SJSA1 (cell line): ENCODE measurements around the gene RCAN1. TPM values are rescaled to one million over a fixed set of nuclear protein-coding genes. Genes with fewer than 3 reads are reported as not detected.
A peak's percentile ranks its signal among the peaks of the same experiment; 100 is the strongest.
"Not testable (repeated sequence)": the region's sequence is repeated elsewhere in the genome, so short reads cannot be mapped to it uniquely, and the experiment has no call there.

Experiments used
- DNase-seq, 2 experiments: peaks; one replicate each; pipeline ENCODE4 v3.0.0-alpha.2; 2015 to 2020; ENCODE audit warnings: low spot score in 2 of 2, low read depth in 1 of 2
- H3K27ac ChIP-seq: fragments of 250-450 bp; sonication (Bioruptor Pico); 2 replicates; pipeline ENCODE4 v1.5.1; 2020; ENCODE audit warnings: mild to moderate bottlenecking, moderate library complexity
- H3K27me3 ChIP-seq: fragments of 250-450 bp; sonication (Bioruptor Pico); replicated peaks from 2 replicates; pipeline ENCODE4 v1.5.1; 2020; ENCODE audit warnings: mild to moderate bottlenecking, moderate library complexity
- H3K36me3 ChIP-seq: fragments of 250-450 bp; sonication (Bioruptor Pico); 2 replicates; pipeline ENCODE4 v1.5.1; 2020; ENCODE audit warnings: mild to moderate bottlenecking
- H3K4me1 ChIP-seq: fragments of 250-450 bp; sonication (Bioruptor Pico); replicated peaks from 2 replicates; pipeline ENCODE4 v1.6.1; 2021; ENCODE audit warnings: mild to moderate bottlenecking
- H3K4me3 ChIP-seq: fragments of 250-450 bp; sonication (Bioruptor Pico); 2 replicates; pipeline ENCODE4 v1.5.1; 2020; ENCODE audit warnings: mild to moderate bottlenecking
- H3K9me3 ChIP-seq: fragments of 250-450 bp; sonication (Bioruptor Pico); replicated peaks from 2 replicates; pipeline ENCODE4 v1.5.1; 2020; ENCODE audit warnings: mild to moderate bottlenecking
- total RNA-seq: library from RNA; depleted of rRNA; stranded (reverse); fragments of >200 nt; shearing (Covaris generic); gene quantifications from 2 replicates; pipeline ENCODE4 v1.2.3, GENCODE V29; 2014

RCAN1 gene
- total RNA-seq, 1 experiment from 2014 or later: 132 TPM

- no peak overlapping the region for H3K27ac ChIP-seq
- DNase-seq: no peak
- no peaks in the 10 kb centered on the region for H3K27me3 ChIP-seq
- no peak overlapping the region for H3K4me3 ChIP-seq
- H3K4me1 ChIP-seq: peaks cover 11% of the 10 kb centered on the region
- no peaks in the 10 kb centered on the region for H3K9me3 ChIP-seq
- no peaks in the 10 kb centered on the region for H3K36me3 ChIP-seq
Measured at GRCh38 chr21:34583926-34584563, 30.9 kb downstream of the RCAN1 start.

- no peak overlapping the region for H3K4me3 ChIP-seq
- peak in 1 of 2 experiments; percentile 55 for DNase-seq
- no peaks in the 10 kb centered on the region for H3K27me3 ChIP-seq
- no peak overlapping the region for H3K27ac ChIP-seq
- H3K36me3 ChIP-seq: no peaks in the 10 kb centered on the region
- no peaks in the 10 kb centered on the region for H3K9me3 ChIP-seq
- H3K4me1 ChIP-seq: peaks cover 11% of the 10 kb centered on the region
Measured at GRCh38 chr21:34582506-34583150, 32.3 kb downstream of the RCAN1 start.

GRCh38 chr21:34580181-34580700 is 34.7 kb downstream of the RCAN1 start:
- H3K4me1 ChIP-seq: peaks cover 11% of the 10 kb centered on the region
- no peaks in the 10 kb centered on the region for H3K36me3 ChIP-seq
- no peaks in the 10 kb centered on the region for H3K9me3 ChIP-seq
- no peaks in the 10 kb centered on the region for H3K27me3 ChIP-seq
- DNase-seq: peak in 1 of 2 experiments; percentile 21
- H3K27ac ChIP-seq: no peak overlapping the region
- no peak overlapping the region for H3K4me3 ChIP-seq

DNA sequence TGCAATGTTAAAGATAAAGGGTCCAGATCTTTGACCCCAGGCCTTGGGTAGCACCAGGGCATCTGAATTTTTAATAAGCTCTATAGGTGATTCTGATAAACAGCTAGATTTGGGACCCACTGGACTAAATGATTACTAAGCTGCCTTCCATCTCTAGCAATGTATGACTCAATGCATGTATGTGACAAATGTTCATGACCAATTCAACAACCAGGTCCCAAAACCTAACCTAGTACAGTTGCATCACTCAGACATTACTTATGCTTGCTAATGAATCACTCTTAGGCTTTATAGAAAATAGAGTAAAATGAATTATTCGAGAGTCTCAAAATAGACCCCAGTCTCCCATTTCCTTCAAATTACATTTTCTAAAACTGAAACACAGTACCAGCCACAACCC is 35.5 kb downstream of the RCAN1 start:
- no peak overlapping the region for H3K27ac ChIP-seq
- H3K27me3 ChIP-seq: no peaks in the 10 kb centered on the region
- H3K4me3 ChIP-seq: no peak overlapping the region
- H3K4me1 ChIP-seq: peaks cover 11% of the 10 kb centered on the region
- H3K36me3 ChIP-seq: no peaks in the 10 kb centered on the region
- H3K9me3 ChIP-seq: no peaks in the 10 kb centered on the region; the same call in 1 of the 2 replicates
- no peak for DNase-seq

- Histone ChIP-seq H3K27ac (no peak overlapping the region), H3K4me3 (no peak overlapping the region), H3K27me3 (no peaks in the 10 kb centered on the region), H3K9me3 (no peaks in the 10 kb centered on the region; the same call in 1 of the 2 replicates), H3K4me1 (peaks cover 11% of the 10 kb centered on the region; the same call in 1 of the 2 replicates), H3K36me3 (no peaks in the 10 kb centered on the region)
- DNase-seq: no peak
Measured at GRCh38 chr21:34576041-34576511, 38.8 kb downstream of the RCAN1 start.

DNA sequence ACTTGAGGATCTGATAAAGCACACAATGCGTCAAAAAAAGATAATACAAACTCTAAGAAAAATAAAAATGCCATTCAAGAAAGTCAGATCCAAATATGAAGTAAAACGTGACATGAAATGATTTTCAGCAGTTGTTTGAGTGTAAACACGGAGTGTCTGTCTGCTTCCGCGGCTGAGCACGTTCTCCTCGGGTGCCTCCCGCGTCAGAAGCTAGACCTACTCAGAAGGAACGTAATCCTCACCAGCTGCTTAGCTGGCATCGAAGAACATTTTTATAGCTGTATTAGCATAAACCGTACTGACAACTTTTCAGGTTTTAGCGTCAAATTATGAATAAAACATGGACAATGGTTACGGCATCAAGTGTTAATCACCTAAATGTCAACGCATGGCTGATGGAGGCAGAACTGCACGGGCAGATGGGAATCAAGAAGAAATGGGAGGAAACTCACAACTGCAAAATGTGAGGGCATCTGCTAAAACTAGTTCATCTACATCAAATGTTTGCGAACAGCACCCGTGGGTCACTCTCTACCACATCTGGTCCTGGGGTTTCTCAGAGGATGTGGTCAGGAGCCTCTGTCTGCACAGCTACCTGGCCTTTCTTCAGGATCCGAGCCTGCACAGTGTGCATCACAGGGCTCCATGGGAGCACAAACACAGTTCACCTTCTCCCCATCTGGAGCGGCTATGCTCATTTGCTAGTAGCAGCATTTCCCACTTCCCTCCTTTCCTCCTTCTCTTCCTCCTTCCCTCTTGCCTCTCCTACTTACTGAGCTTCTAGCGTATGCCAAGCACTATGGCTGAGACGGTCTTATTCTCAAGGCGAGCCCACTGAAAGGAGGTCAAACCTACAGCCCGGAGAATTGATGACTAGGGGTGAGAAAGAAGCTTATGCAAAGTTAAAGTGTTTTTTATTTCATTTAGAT is 40.0 kb downstream of the RCAN1 start:
- Histone ChIP-seq H3K27ac (no peak overlapping the region), H3K27me3 (no peaks in the 10 kb centered on the region), H3K36me3 (no peaks in the 10 kb centered on the region), H3K4me3 (no peak overlapping the region), H3K4me1 (0 out of 2 replicates have a peak, but pooled peaks cover 3% of the 10 kb centered on the region), H3K9me3 (no peaks in the 10 kb centered on the region; the same call in 1 of the 2 replicates)
- no peak for DNase-seq

GRCh38 chr21:34571994-34572393 is 42.9 kb downstream of the RCAN1 start:
- no peaks in the 10 kb centered on the region; the same call in 1 of the 2 replicates for H3K36me3 ChIP-seq
- no peak overlapping the region for H3K27ac ChIP-seq
- H3K9me3 ChIP-seq: no peaks in the 10 kb centered on the region; the same call in 1 of the 2 replicates
- no peak for DNase-seq
- H3K27me3 ChIP-seq: no peaks in the 10 kb centered on the region
- H3K4me1 ChIP-seq: no peaks in the 10 kb centered on the region; the same call in 1 of the 2 replicates
- no peak overlapping the region for H3K4me3 ChIP-seq

DNA sequence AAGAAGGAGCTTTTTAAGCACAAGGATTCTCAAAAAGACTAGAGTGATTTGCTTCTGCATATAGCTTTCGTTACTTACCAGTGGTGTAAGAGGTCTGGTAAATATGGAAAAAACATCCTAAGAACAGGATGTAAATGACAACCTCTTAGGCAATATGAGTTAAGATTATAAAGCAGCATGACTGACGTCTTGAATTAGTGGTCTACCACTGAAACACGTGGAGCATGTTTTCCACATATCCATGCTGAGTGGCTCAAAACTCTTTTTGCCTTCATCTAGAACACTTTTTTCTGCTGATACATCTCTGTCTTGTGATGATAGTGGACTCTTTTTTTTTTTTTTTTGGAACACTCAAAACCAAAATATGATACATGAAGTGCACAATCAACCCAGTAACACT is 44.6 kb downstream of the RCAN1 start:
- no peaks in the 10 kb centered on the region for H3K27me3 ChIP-seq
- H3K27ac ChIP-seq: no peak overlapping the region
- H3K4me3 ChIP-seq: no peak overlapping the region
- no peak for DNase-seq
- H3K36me3 ChIP-seq: no peaks in the 10 kb centered on the region; the same call in 1 of the 2 replicates
- H3K4me1 ChIP-seq: no peaks in the 10 kb centered on the region; the same call in 1 of the 2 replicates
- H3K9me3 ChIP-seq: no peaks in the 10 kb centered on the region; the same call in 1 of the 2 replicates

- Histone ChIP-seq H3K4me3 (no peak overlapping the region), H3K27me3 (no peaks in the 10 kb centered on the region), H3K9me3 (no peaks in the 10 kb centered on the region; the same call in 1 of the 2 replicates), H3K4me1 (no peaks in the 10 kb centered on the region; the same call in 1 of the 2 replicates), H3K36me3 (no peaks in the 10 kb centered on the region; the same call in 1 of the 2 replicates), H3K27ac (no peak overlapping the region)
- no peak for DNase-seq
Measured at GRCh38 chr21:34569381-34569979, 45.4 kb downstream of the RCAN1 start.

DNA sequence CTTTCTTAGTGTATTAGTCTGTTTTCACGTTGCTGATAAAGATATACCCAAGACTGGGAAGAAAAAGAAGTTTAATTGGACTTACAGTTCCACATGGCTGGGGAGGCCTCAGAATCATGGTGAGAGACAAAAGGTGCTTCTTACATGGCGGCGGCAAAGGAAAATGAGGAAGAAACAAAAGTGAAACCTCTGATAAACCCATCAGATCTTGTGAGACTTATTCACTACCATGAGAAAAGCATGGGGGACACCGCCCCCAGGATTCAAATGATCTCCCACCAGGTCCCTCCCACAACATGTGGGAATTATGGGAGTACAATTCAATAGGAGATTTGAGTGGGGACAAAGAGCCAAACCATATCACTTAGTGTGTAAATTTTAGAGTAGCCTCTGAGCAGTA is 46.1 kb downstream of the RCAN1 start:
- not testable (repeated sequence) for H3K4me1 ChIP-seq, H3K27me3 ChIP-seq, H3K36me3 ChIP-seq, H3K27ac ChIP-seq, DNase-seq, H3K4me3 ChIP-seq, H3K9me3 ChIP-seq

GRCh38 chr21:34567604-34568155 is 47.2 kb downstream of the RCAN1 start:
- no peak overlapping the region for H3K4me3 ChIP-seq

GRCh38 chr21:34565238-34565637 is 49.7 kb downstream of the RCAN1 start:
- DNase-seq: no peak
- no peaks in the 10 kb centered on the region for H3K9me3 ChIP-seq
- H3K4me3 ChIP-seq: no peak overlapping the region
- H3K36me3 ChIP-seq: no peaks in the 10 kb centered on the region; the same call in 1 of the 2 replicates
- H3K4me1 ChIP-seq: no peaks in the 10 kb centered on the region; the same call in 1 of the 2 replicates
- no peak overlapping the region for H3K27ac ChIP-seq
- H3K27me3 ChIP-seq: no peaks in the 10 kb centered on the region

More at GRCh38 chr21:34567604-34568155, 47.2 kb downstream of the RCAN1 start:
- Histone ChIP-seq H3K4me1 (no peaks in the 10 kb centered on the region; the same call in 1 of the 2 replicates), H3K27ac (no peak overlapping the region), H3K9me3 (no peaks in the 10 kb centered on the region), H3K27me3 (no peaks in the 10 kb centered on the region), H3K36me3 (no peaks in the 10 kb centered on the region; the same call in 1 of the 2 replicates)
- no peak for DNase-seq

GRCh38 chr21:34563370-34563769 is 51.5 kb downstream of the RCAN1 start:
- not testable (repeated sequence) for DNase-seq, H3K9me3 ChIP-seq, H3K36me3 ChIP-seq

More at GRCh38 chr21:34563370-34563769, 51.5 kb downstream of the RCAN1 start:
- not testable (repeated sequence) for H3K27me3 ChIP-seq, H3K27ac ChIP-seq, H3K4me1 ChIP-seq, H3K4me3 ChIP-seq
